ENCODE measurements around the gene TFDP3.

TFDP3 gene

DNA sequence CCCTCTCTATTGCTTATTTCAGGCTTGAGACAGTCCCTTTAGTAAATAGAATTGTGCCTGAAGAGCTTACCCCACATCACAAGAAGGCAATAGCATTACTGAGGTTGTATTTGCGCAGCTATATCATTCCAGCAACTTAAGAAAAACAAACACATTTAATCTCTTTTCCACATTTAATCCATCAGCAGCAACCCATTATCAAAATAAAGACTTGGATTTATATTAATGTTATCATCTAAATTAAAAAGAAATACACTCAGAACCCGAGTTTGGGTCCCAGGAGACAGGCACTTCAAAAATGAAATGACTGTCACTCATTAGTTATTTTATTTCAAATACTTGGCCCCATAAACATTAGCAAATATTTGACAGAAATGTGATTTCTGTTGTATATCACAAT is 10.4 kb downstream of the TFDP3 start:
- Histone ChIP-seq H3K27me3 (ENCODE audit: low read length) (no peaks in the 10 kb centered on the region), H3F3A (ENCODE audit: insufficient read depth) (no peaks in the 10 kb centered on the region)

DNA sequence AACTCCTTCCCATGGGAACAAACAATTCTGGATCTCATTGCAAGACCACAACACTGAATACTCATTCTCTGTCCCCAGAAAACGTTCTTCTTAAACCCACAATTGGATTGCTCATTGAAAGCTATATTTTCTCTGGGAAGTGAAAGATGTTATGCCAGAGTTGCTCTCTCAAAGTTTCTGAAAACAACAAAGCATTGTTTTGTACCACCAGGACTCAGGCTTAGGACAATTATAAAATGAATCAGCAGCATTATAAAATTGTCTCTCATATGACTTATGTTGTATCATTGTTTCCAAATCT is 26.5 kb downstream of the TFDP3 start:
- H3K9ac ChIP-seq (ENCODE audit: low read length) = no peak overlapping the region
- TF ChIP-seq EZH2phosphoT487 (conservative IDR thresholded peaks at IDR 0.05; ENCODE audit: low read length) = no peak
- TF ChIP-seq, protein P1, sequence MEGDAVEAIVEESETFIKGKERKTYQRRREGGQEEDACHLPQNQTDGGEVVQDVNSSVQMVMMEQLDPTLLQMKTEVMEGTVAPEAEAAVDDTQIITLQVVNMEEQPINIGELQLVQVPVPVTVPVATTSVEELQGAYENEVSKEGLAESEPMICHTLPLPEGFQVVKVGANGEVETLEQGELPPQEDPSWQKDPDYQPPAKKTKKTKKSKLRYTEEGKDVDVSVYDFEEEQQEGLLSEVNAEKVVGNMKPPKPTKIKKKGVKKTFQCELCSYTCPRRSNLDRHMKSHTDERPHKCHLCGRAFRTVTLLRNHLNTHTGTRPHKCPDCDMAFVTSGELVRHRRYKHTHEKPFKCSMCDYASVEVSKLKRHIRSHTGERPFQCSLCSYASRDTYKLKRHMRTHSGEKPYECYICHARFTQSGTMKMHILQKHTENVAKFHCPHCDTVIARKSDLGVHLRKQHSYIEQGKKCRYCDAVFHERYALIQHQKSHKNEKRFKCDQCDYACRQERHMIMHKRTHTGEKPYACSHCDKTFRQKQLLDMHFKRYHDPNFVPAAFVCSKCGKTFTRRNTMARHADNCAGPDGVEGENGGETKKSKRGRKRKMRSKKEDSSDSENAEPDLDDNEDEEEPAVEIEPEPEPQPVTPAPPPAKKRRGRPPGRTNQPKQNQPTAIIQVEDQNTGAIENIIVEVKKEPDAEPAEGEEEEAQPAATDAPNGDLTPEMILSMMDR (IDR thresholded peaks at IDR 0.05; ENCODE audit: insufficient read depth, low read length, poor library complexity, severe bottlenecking) = no peak
- no peak overlapping the region for H2AFZ ChIP-seq (ENCODE audit: low read depth, low read length, severe bottlenecking)
- H3K4me3 ChIP-seq (ENCODE audit: insufficient read depth, low read length, poor library complexity, severe bottlenecking) = no peak overlapping the region
- H4K20me1 ChIP-seq (ENCODE audit: low read depth, low read length) = no peaks in the 10 kb centered on the region
- H3K27me3 ChIP-seq (ENCODE audit: low read length) = no peaks in the 10 kb centered on the region
- no peak overlapping the region for H3K4me2 ChIP-seq (ENCODE audit: low read depth, low read length, poor library complexity, severe bottlenecking)
- H3K79me2 ChIP-seq (ENCODE audit: insufficient read depth, low read length) = no peaks in the 10 kb centered on the region
- no peaks in the 10 kb centered on the region for H3K9me2 ChIP-seq (replicated peaks; ENCODE audit: insufficient read depth, low read length)
- no peak overlapping the region for H3K27ac ChIP-seq (ENCODE audit: low read depth, low read length)
- H3K9me3 ChIP-seq (ENCODE audit: insufficient read depth, low read length) = no peaks in the 10 kb centered on the region
- no peaks in the 10 kb centered on the region for H3F3A ChIP-seq (ENCODE audit: insufficient read depth)
- no peaks in the 10 kb centered on the region for H3K36me3 ChIP-seq (ENCODE audit: low read length)

More for the DNA sequence above, 10.4 kb downstream of the TFDP3 start:
- H3K9me3 ChIP-seq (ENCODE audit: insufficient read depth, low read length) = no peaks in the 10 kb centered on the region
- TF ChIP-seq EZH2phosphoT487 (conservative IDR thresholded peaks at IDR 0.05; ENCODE audit: low read length) = no peak
- TF ChIP-seq, protein P1 (IDR thresholded peaks at IDR 0.05; ENCODE audit: insufficient read depth, low read length, poor library complexity, severe bottlenecking) = no peak
- H3K79me2 ChIP-seq (ENCODE audit: insufficient read depth, low read length) = no peaks in the 10 kb centered on the region
- no peaks in the 10 kb centered on the region for H3K36me3 ChIP-seq (ENCODE audit: low read length)
- H3K4me3 ChIP-seq (ENCODE audit: insufficient read depth, low read length, poor library complexity, severe bottlenecking) = no peak overlapping the region
- H3K27ac ChIP-seq (ENCODE audit: low read depth, low read length) = no peak overlapping the region
- H3K9ac ChIP-seq (ENCODE audit: low read length) = no peak overlapping the region
- no peaks in the 10 kb centered on the region for H4K20me1 ChIP-seq (ENCODE audit: low read depth, low read length)
- no peaks in the 10 kb centered on the region for H3K9me2 ChIP-seq (replicated peaks; ENCODE audit: insufficient read depth, low read length)
- H3K4me2 ChIP-seq (ENCODE audit: low read depth, low read length, poor library complexity, severe bottlenecking) = no peak overlapping the region
- H2AFZ ChIP-seq (ENCODE audit: low read depth, low read length, severe bottlenecking) = no peak overlapping the region

DNA sequence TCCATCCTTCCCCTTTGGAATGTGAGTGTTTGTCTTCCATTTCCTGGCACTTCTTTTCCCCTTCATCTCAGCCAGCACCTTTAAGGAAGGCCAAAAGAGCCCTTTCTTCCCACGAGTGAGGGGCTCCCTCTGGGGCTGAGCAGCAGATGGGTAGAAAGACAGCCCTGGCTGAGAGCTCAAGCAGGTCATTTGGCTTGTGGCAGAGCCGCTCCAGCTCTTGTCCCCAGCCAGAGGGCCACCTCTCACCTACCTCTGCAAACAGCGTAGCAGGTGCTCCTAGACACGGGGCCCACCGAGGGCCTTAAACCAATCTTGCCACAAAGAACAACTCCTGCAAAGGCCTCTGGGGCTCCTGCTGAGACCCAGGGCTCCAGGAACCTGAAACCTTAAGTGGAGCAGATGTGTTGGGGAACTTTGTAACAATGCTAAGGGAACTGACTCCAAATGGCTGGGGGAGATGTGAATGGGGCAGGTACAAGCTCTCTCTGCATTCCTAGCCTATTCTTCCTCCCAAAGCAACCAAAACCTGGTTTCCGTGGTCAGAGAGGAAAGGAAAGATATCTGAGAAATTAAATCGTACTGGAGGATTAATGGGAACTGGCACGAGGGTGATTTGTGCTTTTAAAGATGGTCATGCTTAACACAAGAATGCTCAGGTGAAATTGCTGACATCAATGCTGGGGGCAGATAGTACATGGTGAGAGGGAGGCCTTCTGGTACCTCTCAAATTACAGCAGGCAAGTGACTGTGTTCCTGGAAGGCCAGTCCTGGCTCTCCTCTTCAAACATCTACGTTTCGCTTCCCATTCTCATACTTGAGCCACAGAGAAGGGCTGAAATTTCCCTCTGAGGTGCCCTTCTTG is 27.0 kb downstream of the TFDP3 start:
- Histone ChIP-seq H3K4me2 (ENCODE audit: low read depth, low read length, poor library complexity, severe bottlenecking) (no peak overlapping the region), H3K36me3 (ENCODE audit: low read length) (no peaks in the 10 kb centered on the region), H3F3A (ENCODE audit: insufficient read depth) (no peaks in the 10 kb centered on the region), H3K9me2 (replicated peaks; ENCODE audit: insufficient read depth, low read length) (no peaks in the 10 kb centered on the region), H3K79me2 (ENCODE audit: insufficient read depth, low read length) (no peaks in the 10 kb centered on the region), H4K20me1 (ENCODE audit: low read depth, low read length) (no peaks in the 10 kb centered on the region), H3K4me3 (ENCODE audit: insufficient read depth, low read length, poor library complexity, severe bottlenecking) (no peak overlapping the region), H3K9me3 (ENCODE audit: insufficient read depth, low read length) (no peaks in the 10 kb centered on the region), H3K9ac (ENCODE audit: low read length) (no peak overlapping the region), H3K27me3 (ENCODE audit: low read length) (no peaks in the 10 kb centered on the region), H3K27ac (ENCODE audit: low read depth, low read length) (no peak overlapping the region), H2AFZ (ENCODE audit: low read depth, low read length, severe bottlenecking) (no peak overlapping the region)
- TF ChIP-seq, protein P1 (IDR thresholded peaks at IDR 0.05; ENCODE audit: insufficient read depth, low read length, poor library complexity, severe bottlenecking) = no peak
